Measurements from ENCODE around the gene TUBB4A. TPM values are rescaled to one million over a fixed set of nuclear protein-coding genes. Genes with fewer than 3 reads are reported as not detected.

Gene TUBB4A
- total and polyA plus RNA-seq, 9 of the 15 experiments (the other 6 are each of a cell fraction or from before 2014, with no cell fraction given) = 0.14 to 7.0 (median 0.75) TPM

GRCh38 chr19:6503407-6504201 is 1.5 kb upstream of the TUBB4A start (continued):
- TF ChIP-seq ZNF407 (IDR thresholded peaks at IDR 0.05; ENCODE audit: low read depth) (no peak), ZNF780A (CRISPR knock-in tag; IDR thresholded peaks at IDR 0.05) (no peak), E2F6 (IDR thresholded peaks at IDR 0.05; ENCODE audit: borderline replicate concordance in 1 of 2, extremely low read depth in 1 of 2, insufficient read depth in 1 of 2, insufficient read length in 1 of 2, low read depth in 1 of 2, low read length in 1 of 2, poor library complexity in 1 of 2, severe bottlenecking in 1 of 2) (peak in 1 of 2 experiments; percentile 58), ZNF707 (CRISPR knock-in tag; conservative IDR thresholded peaks at IDR 0.05) (no peak), MXI1 (IDR thresholded peaks at IDR 0.05; ENCODE audit: low read depth, low read length) (no peak), TEAD4 (IDR thresholded peaks at IDR 0.05; ENCODE audit: low read length) (no peak), TEAD4 (CRISPR knock-in tag; IDR thresholded peaks at IDR 0.05; ENCODE audit: borderline replicate concordance) (no peak), OTX1 (CRISPR knock-in tag; IDR thresholded peaks at IDR 0.05) (no peak), SLC30A9 (CRISPR knock-in tag; IDR thresholded peaks at IDR 0.05) (no peak), NFYB (IDR thresholded peaks at IDR 0.05; ENCODE audit: extremely low read depth, insufficient read length) (no peak), GTF2A2 (tag; IDR thresholded peaks at IDR 0.05) (no peak), ZNF696 (CRISPR knock-in tag; conservative IDR thresholded peaks at IDR 0.05) (no peak), MYC (IDR thresholded peaks at IDR 0.05; ENCODE audit: low read depth, low read length) (peak; percentile 31; the same call in 1 of the 2 replicates), MYC (CRISPR knock-in tag; IDR thresholded peaks at IDR 0.05; ENCODE audit: borderline replicate concordance, low read depth) (no peak), YY1 (IDR thresholded peaks at IDR 0.05; ENCODE audit: borderline replicate concordance in 1 of 3, control insufficient read depth in 1 of 3, extremely low read depth in 1 of 3, insufficient read depth in 3 of 3, insufficient read length in 1 of 3, insufficient replicate concordance in 2 of 3, low read depth in 1 of 3, low read length in 2 of 3) (peak in 1 of 3 experiments; percentile 60), CBFB (CRISPR knock-in tag; IDR thresholded peaks at IDR 0.05) (no peak), PTRF (tag; IDR thresholded peaks at IDR 0.05) (no peak), BDP1 (IDR thresholded peaks at IDR 0.05; ENCODE audit: insufficient read depth, insufficient read length) (no peak)
